C4-2B (cell line): ENCODE data around the gene ZBTB40.

ENCODE experiments used
- ZFX ChIP-seq: fragments of 450-650 bp; IDR thresholded peaks from 2 replicates; pipeline ENCODE4 v1.6.1; 2017
- TF ChIP-seq, protein P1 (sequence below): fragments of 450-650 bp; conservative IDR thresholded peaks from 2 replicates; pipeline ENCODE4 v1.5.1; 2017; ENCODE audit warnings: mild to moderate bottlenecking

DNA sequence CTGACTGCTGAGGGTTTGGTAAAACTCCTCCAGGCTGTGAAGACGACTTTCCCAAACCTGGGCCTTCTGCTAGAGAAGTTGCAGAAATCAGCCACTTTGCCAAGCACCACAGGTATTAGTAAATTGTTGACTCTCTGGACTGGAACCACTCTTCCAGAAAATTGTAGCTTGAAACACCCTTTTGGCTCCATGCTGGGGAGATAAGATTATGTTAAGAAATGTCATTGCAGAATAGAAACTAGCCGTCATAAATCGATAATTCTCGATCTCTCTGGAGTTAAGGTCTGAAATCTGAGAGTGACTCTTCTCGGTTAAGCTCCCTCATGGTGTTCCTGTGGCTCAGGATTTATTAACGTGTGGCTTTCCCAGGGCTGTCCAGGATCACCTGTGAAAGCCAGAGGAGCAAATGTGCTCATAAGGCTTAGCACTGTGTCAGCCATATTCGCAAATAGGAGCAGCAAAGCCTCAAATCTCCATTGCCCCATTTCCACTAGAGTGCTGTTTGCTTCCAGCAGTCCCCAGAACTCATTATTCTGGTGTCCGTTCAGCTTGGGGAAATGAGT, 54.6 kb downstream of the ZBTB40 start:
- TF ChIP-seq, protein P1, sequence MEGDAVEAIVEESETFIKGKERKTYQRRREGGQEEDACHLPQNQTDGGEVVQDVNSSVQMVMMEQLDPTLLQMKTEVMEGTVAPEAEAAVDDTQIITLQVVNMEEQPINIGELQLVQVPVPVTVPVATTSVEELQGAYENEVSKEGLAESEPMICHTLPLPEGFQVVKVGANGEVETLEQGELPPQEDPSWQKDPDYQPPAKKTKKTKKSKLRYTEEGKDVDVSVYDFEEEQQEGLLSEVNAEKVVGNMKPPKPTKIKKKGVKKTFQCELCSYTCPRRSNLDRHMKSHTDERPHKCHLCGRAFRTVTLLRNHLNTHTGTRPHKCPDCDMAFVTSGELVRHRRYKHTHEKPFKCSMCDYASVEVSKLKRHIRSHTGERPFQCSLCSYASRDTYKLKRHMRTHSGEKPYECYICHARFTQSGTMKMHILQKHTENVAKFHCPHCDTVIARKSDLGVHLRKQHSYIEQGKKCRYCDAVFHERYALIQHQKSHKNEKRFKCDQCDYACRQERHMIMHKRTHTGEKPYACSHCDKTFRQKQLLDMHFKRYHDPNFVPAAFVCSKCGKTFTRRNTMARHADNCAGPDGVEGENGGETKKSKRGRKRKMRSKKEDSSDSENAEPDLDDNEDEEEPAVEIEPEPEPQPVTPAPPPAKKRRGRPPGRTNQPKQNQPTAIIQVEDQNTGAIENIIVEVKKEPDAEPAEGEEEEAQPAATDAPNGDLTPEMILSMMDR = no peak
- TF ChIP-seq ZFX = no peak
